ENCODE data around the gene MGMT. TPM values are rescaled to one million over a fixed set of nuclear protein-coding genes. Genes with fewer than 3 reads are reported as not detected.

The MGMT gene
- total RNA-seq, 5 donors from 2014 or later (not counting 1 experiment from before 2014, with no cell fraction given) = 16.6 to 24.6 (median 21.1) TPM

GRCh38 chr10:129481641-129482040, 14.6 kb downstream of the MGMT start:
- no peaks in the 10 kb centered on the region for H3K27me3 Mint-ChIP-seq
- POLR2A ChIA-PET = no interaction called here
- no peaks in the 10 kb centered on the region for H3K27me3 ChIP-seq (replicated peaks in 1 of 2; ENCODE audit: control insufficient read depth in 2 of 2, extremely low read depth in 1 of 2, insufficient read depth in 2 of 2, low read length in 1 of 2)
- H3K9me3 Mint-ChIP-seq = peaks cover 19 to 41% (median 32%) of the 10 kb centered on the region in 3 donors
- no peak overlapping the region for H3K27ac Mint-ChIP-seq
- no peaks in the 10 kb centered on the region for H3K4me1 ChIP-seq (ENCODE audit: control insufficient read depth in 1 of 2, extremely low read depth in 1 of 2, insufficient read depth in 2 of 2, low read length in 2 of 2)
- H3K36me3 Mint-ChIP-seq = peaks cover 44% of the 10 kb centered on the region
- H3K4me1 Mint-ChIP-seq = peaks cover 5 to 22% (median 6%) of the 10 kb centered on the region in 3 donors
- WGBS (ENCODE audit: insufficient coverage) = no CpG with 5 or more reads among the region's 1 CpG
- H3K9me3 ChIP-seq = peaks cover 4% of the 10 kb centered on the region
- H3K4me3 Mint-ChIP-seq = no peak overlapping the region
- no peaks in the 10 kb centered on the region for H3K36me3 ChIP-seq (ENCODE audit: control insufficient read depth in 2 of 2, extremely low read depth in 1 of 2, insufficient read depth in 1 of 2, low read length in 1 of 2)
- no peak for ATAC-seq (replicated peaks in 1 of 4)
- CTCF ChIA-PET = no interaction called here
- no peak overlapping the region for H3K27ac ChIP-seq (ENCODE audit: low read length)
- no peak for DNase-seq
- H3K4me3 ChIP-seq (ENCODE audit: control insufficient read depth in 1 of 2, extremely low read depth in 1 of 2, low read length in 1 of 2) = no peak overlapping the region

DNA sequence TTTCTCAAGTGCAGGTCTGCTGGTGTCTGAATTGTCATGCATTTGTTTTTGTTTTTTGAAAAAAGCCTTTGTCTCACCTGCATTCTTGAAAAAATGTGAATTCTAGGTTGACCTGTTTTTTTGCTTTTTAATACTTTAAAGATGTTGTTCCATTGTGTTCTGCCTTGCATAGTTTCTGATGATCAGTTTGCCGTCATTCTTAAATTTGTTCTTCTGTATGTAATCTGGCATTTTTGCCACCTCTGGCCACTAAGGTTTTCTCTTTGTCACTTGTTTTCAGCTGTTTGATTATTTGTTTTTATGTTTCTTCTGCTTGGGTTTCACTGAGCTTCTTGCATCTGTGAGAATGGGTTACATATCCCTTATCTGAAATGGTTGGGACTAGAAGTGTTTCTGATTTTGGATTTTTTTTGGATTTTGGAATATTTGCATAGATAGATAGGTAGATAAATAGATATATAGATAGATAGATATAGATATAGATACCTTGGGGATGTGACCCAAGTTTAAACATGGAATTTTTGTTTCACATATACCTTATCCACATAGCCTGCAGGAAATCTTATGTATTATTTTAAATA, 16.5 kb downstream of the MGMT start:
- Histone ChIP-seq H3K27me3 (replicated peaks in 1 of 2; ENCODE audit: control insufficient read depth in 2 of 2, extremely low read depth in 1 of 2, insufficient read depth in 2 of 2, low read length in 1 of 2) (no peaks in the 10 kb centered on the region), H3K36me3 (ENCODE audit: control insufficient read depth in 2 of 2, extremely low read depth in 1 of 2, insufficient read depth in 1 of 2, low read length in 1 of 2) (no peaks in the 10 kb centered on the region), H3K4me1 (ENCODE audit: control insufficient read depth in 1 of 2, extremely low read depth in 1 of 2, insufficient read depth in 2 of 2, low read length in 2 of 2) (no peaks in the 10 kb centered on the region), H3K4me3 (ENCODE audit: control insufficient read depth in 1 of 2, extremely low read depth in 1 of 2, low read length in 1 of 2) (no peak overlapping the region), H3K27ac (ENCODE audit: low read length) (no peak overlapping the region), H3K9me3 (peaks cover 4% of the 10 kb centered on the region)
- H3K27me3 Mint-ChIP-seq = no peaks in the 10 kb centered on the region
- ATAC-seq (replicated peaks in 1 of 4) (no peak), DNase-seq (no peak)
- H3K9me3 Mint-ChIP-seq = peaks cover 19 to 46% (median 32%) of the 10 kb centered on the region in 3 donors
- H3K27ac Mint-ChIP-seq = no peak overlapping the region
- POLR2A ChIA-PET = no interaction called here
- H3K36me3 Mint-ChIP-seq = peaks cover 46% of the 10 kb centered on the region
- H3K4me3 Mint-ChIP-seq = no peak overlapping the region
- WGBS (ENCODE audit: insufficient coverage) = no CpG with 5 or more reads among the region's 1 CpG
- H3K4me1 Mint-ChIP-seq = peaks cover 2 to 14% (median 5%) of the 10 kb centered on the region in 3 donors
- CTCF ChIA-PET = no interaction called here

- H3K27ac Mint-ChIP-seq = no peak overlapping the region
- H3K4me1 Mint-ChIP-seq = peaks cover 2 to 14% (median 3%) of the 10 kb centered on the region in 3 donors
- Histone ChIP-seq H3K27me3 (replicated peaks in 1 of 2; ENCODE audit: control insufficient read depth in 2 of 2, extremely low read depth in 1 of 2, insufficient read depth in 2 of 2, low read length in 1 of 2) (no peaks in the 10 kb centered on the region), H3K9me3 (peaks cover 20% of the 10 kb centered on the region), H3K27ac (ENCODE audit: low read length) (no peak overlapping the region), H3K4me1 (ENCODE audit: control insufficient read depth in 1 of 2, extremely low read depth in 1 of 2, insufficient read depth in 2 of 2, low read length in 2 of 2) (no peaks in the 10 kb centered on the region), H3K4me3 (ENCODE audit: control insufficient read depth in 1 of 2, extremely low read depth in 1 of 2, low read length in 1 of 2) (no peak overlapping the region), H3K36me3 (ENCODE audit: control insufficient read depth in 2 of 2, extremely low read depth in 1 of 2, insufficient read depth in 1 of 2, low read length in 1 of 2) (no peaks in the 10 kb centered on the region)
- ChIA-PET CTCF (no interaction called here), POLR2A (no interaction called here)
- WGBS (ENCODE audit: insufficient coverage) = 67% methylated on average over 3 of the region's 3 CpGs
- H3K36me3 Mint-ChIP-seq = peaks cover 38% of the 10 kb centered on the region
- no peaks in the 10 kb centered on the region for H3K27me3 Mint-ChIP-seq
- H3K4me3 Mint-ChIP-seq = no peak overlapping the region
- DNase-seq (no peak), ATAC-seq (replicated peaks in 1 of 4) (no peak)
- H3K9me3 Mint-ChIP-seq = peaks cover 34 to 58% (median 35%) of the 10 kb centered on the region in 3 donors
Measured at GRCh38 chr10:129486805-129487204, 19.8 kb downstream of the MGMT start.

DNA sequence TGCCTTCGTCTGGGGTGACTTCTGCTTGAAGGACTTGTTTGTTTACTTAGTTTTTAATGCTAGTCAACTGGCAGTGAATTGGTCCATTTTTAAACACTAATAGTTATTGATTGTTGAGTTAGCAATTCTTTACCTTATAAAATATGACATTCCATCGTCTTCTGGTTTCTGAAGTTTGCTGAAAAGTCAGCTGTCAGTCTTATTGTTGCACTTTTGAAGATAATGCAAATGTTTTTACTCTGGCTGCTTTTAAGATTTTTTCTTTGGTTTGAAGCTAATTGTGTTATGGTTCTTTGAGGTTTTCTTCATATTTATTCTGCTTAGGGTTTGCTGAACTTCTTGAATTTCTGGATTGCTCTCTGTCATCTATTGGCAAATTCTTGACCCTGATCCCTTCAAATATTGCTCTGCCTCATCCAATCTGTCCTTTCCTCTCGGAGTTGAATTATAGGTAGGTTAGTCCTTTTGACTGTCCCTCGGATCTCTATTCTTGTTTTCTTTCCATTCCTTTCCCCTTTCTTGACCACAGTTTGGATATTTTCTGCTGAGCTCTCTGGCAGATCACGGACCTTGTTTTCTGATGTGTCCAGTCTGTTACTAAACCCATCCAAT, 24.2 kb downstream of the MGMT start:
- Histone ChIP-seq H3K4me1 (ENCODE audit: control insufficient read depth in 1 of 2, extremely low read depth in 1 of 2, insufficient read depth in 2 of 2, low read length in 2 of 2) (peaks cover 0 to 6% of the 10 kb centered on the region in 2 experiments), H3K27ac (ENCODE audit: low read length) (no peak overlapping the region), H3K9me3 (peaks cover 18% of the 10 kb centered on the region), H3K4me3 (ENCODE audit: control insufficient read depth in 1 of 2, extremely low read depth in 1 of 2, low read length in 1 of 2) (no peak overlapping the region), H3K36me3 (ENCODE audit: control insufficient read depth in 2 of 2, extremely low read depth in 1 of 2, insufficient read depth in 1 of 2, low read length in 1 of 2) (no peaks in the 10 kb centered on the region), H3K27me3 (replicated peaks in 1 of 2; ENCODE audit: control insufficient read depth in 2 of 2, extremely low read depth in 1 of 2, insufficient read depth in 2 of 2, low read length in 1 of 2) (no peaks in the 10 kb centered on the region)
- Mint-ChIP-seq H3K4me1 (peaks cover 11 to 14% (median 14%) of the 10 kb centered on the region in 3 donors), H3K4me3 (no peak overlapping the region), H3K9me3 (peaks cover 17 to 40% (median 19%) of the 10 kb centered on the region in 3 donors), H3K36me3 (peaks cover 44% of the 10 kb centered on the region), H3K27ac (no peak overlapping the region), H3K27me3 (no peaks in the 10 kb centered on the region)
- POLR2A ChIA-PET = no interaction called here
- ATAC-seq (replicated peaks in 1 of 4) (no peak), DNase-seq (no peak)
- 100% methylated on average over 1 of the region's 5 CpGs for WGBS (ENCODE audit: insufficient coverage)
- CTCF ChIA-PET = no interaction called here

- peaks cover 59% of the 10 kb centered on the region for H3K36me3 Mint-ChIP-seq
- H3K4me3 Mint-ChIP-seq = no peak overlapping the region
- peaks cover 0 to 6% of the 10 kb centered on the region in 2 experiments for H3K4me1 ChIP-seq (ENCODE audit: control insufficient read depth in 1 of 2, extremely low read depth in 1 of 2, insufficient read depth in 2 of 2, low read length in 2 of 2)
- ChIA-PET POLR2A (interaction anchor here in 1 of 2 donors (0.5 kb wide), 1 partner anchor 69 kb away, joined by 3 read pairs; no protein-coding TSS in a partner anchor), CTCF (no interaction called here)
- H3K9me3 Mint-ChIP-seq = peaks cover 18 to 39% (median 23%) of the 10 kb centered on the region in 3 donors
- no peaks in the 10 kb centered on the region for H3K27me3 ChIP-seq (replicated peaks in 1 of 2; ENCODE audit: control insufficient read depth in 2 of 2, extremely low read depth in 1 of 2, insufficient read depth in 2 of 2, low read length in 1 of 2)
- no peak for DNase-seq
- H3K9me3 ChIP-seq = peaks cover 17% of the 10 kb centered on the region
- H3K27ac Mint-ChIP-seq = no peak overlapping the region
- H3K27me3 Mint-ChIP-seq = no peaks in the 10 kb centered on the region
- H3K36me3 ChIP-seq (ENCODE audit: control insufficient read depth in 2 of 2, extremely low read depth in 1 of 2, insufficient read depth in 1 of 2, low read length in 1 of 2) = peaks cover 0 to 4% of the 10 kb centered on the region in 2 donors
- ATAC-seq (replicated peaks in 1 of 4) = no peak
- H3K4me1 Mint-ChIP-seq = peaks cover 11 to 20% (median 17%) of the 10 kb centered on the region in 3 donors
- H3K27ac ChIP-seq (ENCODE audit: low read length) = no peak overlapping the region
- H3K4me3 ChIP-seq (ENCODE audit: control insufficient read depth in 1 of 2, extremely low read depth in 1 of 2, low read length in 1 of 2) = no peak overlapping the region
- 94% methylated on average over 3 of the region's 3 CpGs for WGBS (ENCODE audit: insufficient coverage)
Measured at GRCh38 chr10:129494176-129494575, 27.1 kb downstream of the MGMT start.

- no CpG with 5 or more reads among the region's 5 CpGs for WGBS (ENCODE audit: insufficient coverage)
- Mint-ChIP-seq H3K9me3 (peaks cover 13 to 33% (median 18%) of the 10 kb centered on the region in 3 donors), H3K4me3 (no peak overlapping the region), H3K27me3 (no peaks in the 10 kb centered on the region), H3K4me1 (peaks cover 11 to 20% (median 17%) of the 10 kb centered on the region in 3 donors), H3K36me3 (peaks cover 59% of the 10 kb centered on the region), H3K27ac (no peak overlapping the region)
- Histone ChIP-seq H3K27me3 (replicated peaks in 1 of 2; ENCODE audit: control insufficient read depth in 2 of 2, extremely low read depth in 1 of 2, insufficient read depth in 2 of 2, low read length in 1 of 2) (no peaks in the 10 kb centered on the region), H3K27ac (ENCODE audit: low read length) (no peak overlapping the region), H3K36me3 (ENCODE audit: control insufficient read depth in 2 of 2, extremely low read depth in 1 of 2, insufficient read depth in 1 of 2, low read length in 1 of 2) (peaks cover 0 to 4% of the 10 kb centered on the region in 2 donors), H3K9me3 (peaks cover 14% of the 10 kb centered on the region), H3K4me1 (ENCODE audit: control insufficient read depth in 1 of 2, extremely low read depth in 1 of 2, insufficient read depth in 2 of 2, low read length in 2 of 2) (peaks cover 0 to 6% of the 10 kb centered on the region in 2 experiments), H3K4me3 (ENCODE audit: control insufficient read depth in 1 of 2, extremely low read depth in 1 of 2, low read length in 1 of 2) (no peak overlapping the region)
- POLR2A ChIA-PET = interaction anchor here in 1 of 2 donors (0.5 kb wide), 1 partner anchor 69 kb away, joined by 3 read pairs; no protein-coding TSS in a partner anchor
- no peak for DNase-seq
- CTCF ChIA-PET = no interaction called here
- ATAC-seq (replicated peaks in 1 of 4) = no peak
Measured at GRCh38 chr10:129494740-129495139, 27.7 kb downstream of the MGMT start.

All from T-cell (primary cell).